Measurements from ENCODE around the gene CEPT1. TPM values are rescaled to one million over a fixed set of nuclear protein-coding genes. Genes with fewer than 3 reads are reported as not detected.

Gene CEPT1
- total and polyA plus RNA-seq, 7 donors = 6.7 to 13.7 (median 10.0) TPM

DNA sequence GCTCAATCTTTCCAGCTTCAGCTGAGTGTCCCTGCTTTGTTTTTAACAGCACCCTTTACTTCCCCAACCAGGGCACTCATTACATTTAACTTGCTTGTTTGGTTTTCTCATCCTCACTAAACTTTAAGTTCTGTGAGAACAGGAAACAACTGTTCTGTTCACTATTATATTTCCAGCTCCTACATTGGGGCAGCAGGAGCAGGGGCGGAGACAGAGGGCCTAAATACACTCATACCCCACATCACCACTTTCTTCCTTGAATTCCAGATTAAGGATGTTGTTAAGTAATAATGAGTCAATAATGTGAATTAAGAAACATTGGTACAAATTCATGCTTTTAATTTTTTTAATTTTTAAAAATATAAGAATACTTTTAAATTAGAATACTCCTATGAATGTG lies 6.2 kb upstream of the CEPT1 start:
- H3K4me3 ChIP-seq = no peak overlapping the region
- H3K9me3 ChIP-seq = no peaks in the 10 kb centered on the region
- peaks cover 6% of the 10 kb centered on the region for H3K4me1 ChIP-seq
- TF ChIP-seq, protein P1, sequence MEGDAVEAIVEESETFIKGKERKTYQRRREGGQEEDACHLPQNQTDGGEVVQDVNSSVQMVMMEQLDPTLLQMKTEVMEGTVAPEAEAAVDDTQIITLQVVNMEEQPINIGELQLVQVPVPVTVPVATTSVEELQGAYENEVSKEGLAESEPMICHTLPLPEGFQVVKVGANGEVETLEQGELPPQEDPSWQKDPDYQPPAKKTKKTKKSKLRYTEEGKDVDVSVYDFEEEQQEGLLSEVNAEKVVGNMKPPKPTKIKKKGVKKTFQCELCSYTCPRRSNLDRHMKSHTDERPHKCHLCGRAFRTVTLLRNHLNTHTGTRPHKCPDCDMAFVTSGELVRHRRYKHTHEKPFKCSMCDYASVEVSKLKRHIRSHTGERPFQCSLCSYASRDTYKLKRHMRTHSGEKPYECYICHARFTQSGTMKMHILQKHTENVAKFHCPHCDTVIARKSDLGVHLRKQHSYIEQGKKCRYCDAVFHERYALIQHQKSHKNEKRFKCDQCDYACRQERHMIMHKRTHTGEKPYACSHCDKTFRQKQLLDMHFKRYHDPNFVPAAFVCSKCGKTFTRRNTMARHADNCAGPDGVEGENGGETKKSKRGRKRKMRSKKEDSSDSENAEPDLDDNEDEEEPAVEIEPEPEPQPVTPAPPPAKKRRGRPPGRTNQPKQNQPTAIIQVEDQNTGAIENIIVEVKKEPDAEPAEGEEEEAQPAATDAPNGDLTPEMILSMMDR (IDR thresholded peaks at IDR 0.05) = no peak
- H3K27me3 ChIP-seq (ENCODE audit: insufficient read depth in 3 of 3, low read length in 2 of 3) = no peaks in the 10 kb centered on the region
- ATAC-seq (no peak), DNase-seq (no peak)
- WGBS, 3 donors = 94 to 97% (median 94%) methylated on average over 1 of the region's 1 CpG
- peaks cover 0 to 71% of the 10 kb centered on the region in 2 donors for H3K36me3 ChIP-seq (ENCODE audit: insufficient read depth in 1 of 2, low read depth in 1 of 2)
- H3K27ac ChIP-seq = no peak overlapping the region
- intact Hi-C loops (cut with DNase I) = no loop called here

DNA sequence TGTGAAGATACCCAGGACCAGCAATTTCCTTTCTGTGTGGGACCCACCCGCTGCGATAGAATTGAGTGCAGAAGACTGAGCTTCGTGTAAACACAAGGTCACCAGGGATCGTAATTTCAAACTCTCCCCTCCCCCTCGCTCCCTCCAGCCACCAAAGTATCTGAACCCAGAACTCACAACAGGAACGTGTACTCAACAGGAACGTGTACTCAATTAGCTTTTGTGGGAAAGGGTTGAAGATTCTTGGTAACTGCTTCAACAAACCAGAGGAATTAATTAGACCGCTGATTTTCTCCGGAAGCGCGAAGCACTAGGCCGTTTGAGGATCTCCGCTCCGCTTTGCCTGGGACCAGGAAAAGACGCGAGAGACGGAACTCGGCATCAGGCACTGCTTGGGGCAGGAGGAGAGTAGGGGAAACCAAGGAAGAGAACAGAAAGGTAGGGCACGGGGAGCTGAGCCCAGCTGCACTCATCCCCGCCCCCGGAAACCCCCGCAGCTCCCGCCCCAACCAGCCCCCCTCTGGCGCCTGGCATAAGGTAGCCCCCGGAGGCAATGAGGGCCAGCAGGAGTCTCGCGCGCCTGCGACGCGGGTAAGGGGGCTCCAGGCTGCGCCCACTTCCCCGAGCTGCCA lies 583 bp upstream of the CEPT1 start:
- TF ChIP-seq, protein P1 (IDR thresholded peaks at IDR 0.05) = no peak
- intact Hi-C loops (cut with DNase I) = no loop called here
- ATAC-seq (peak; percentile 53 to 60 (median 58)), DNase-seq (peak in 1 of 2 donors; percentile 14)
- Histone ChIP-seq H3K4me3 (peak overlapping the region; percentile 96), H3K9me3 (no peaks in the 10 kb centered on the region), H3K36me3 (ENCODE audit: insufficient read depth in 1 of 2, low read depth in 1 of 2) (peaks cover 0 to 36% of the 10 kb centered on the region in 2 donors), H3K27me3 (ENCODE audit: insufficient read depth in 3 of 3, low read length in 2 of 3) (no peaks in the 10 kb centered on the region), H3K27ac (peak overlapping the region; percentile 93), H3K4me1 (peaks cover 36% of the 10 kb centered on the region)
- WGBS, 3 donors = 0 to 1% (median 1%) methylated on average over 30 to 33 of the region's 33 CpGs

DNA sequence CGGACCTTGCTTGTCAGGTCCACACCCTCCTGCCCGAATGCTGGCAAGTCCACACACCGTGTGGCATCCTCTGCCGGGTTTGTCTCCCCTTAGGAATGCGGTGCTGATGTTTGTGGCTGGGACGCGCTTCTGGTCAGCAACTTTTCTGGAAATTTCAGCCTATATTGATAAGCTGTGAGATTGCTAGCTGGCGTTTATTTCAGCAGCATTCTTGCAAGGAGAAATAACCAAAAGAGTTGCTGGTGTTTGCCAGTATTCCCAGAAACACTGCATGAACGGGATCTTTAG lies 601 bp downstream of the CEPT1 start:
- ATAC-seq = peak; percentile 73 to 84 (median 77)
- no peak for DNase-seq
- Histone ChIP-seq H3K4me3 (peak overlapping the region; percentile 96), H3K4me1 (peaks cover 36% of the 10 kb centered on the region), H3K9me3 (no peaks in the 10 kb centered on the region), H3K27ac (peak overlapping the region; percentile 93), H3K27me3 (ENCODE audit: insufficient read depth in 3 of 3, low read length in 2 of 3) (no peaks in the 10 kb centered on the region), H3K36me3 (ENCODE audit: insufficient read depth in 1 of 2, low read depth in 1 of 2) (peaks cover 0 to 28% of the 10 kb centered on the region in 2 donors)
- TF ChIP-seq, protein P1 (IDR thresholded peaks at IDR 0.05) = no peak
- intact Hi-C loops (cut with DNase I) = loop anchor here (5.0 to 10.0 kb wide), 2 partner anchors 304 to 307 kb away; partner anchors contain the start of genes ATP5PB (in 2 of the 2) and WDR77 (in 2 of the 2)
- WGBS, 3 donors = 0 to 1% (median 0%) methylated on average over 9 of the region's 9 CpGs

DNA sequence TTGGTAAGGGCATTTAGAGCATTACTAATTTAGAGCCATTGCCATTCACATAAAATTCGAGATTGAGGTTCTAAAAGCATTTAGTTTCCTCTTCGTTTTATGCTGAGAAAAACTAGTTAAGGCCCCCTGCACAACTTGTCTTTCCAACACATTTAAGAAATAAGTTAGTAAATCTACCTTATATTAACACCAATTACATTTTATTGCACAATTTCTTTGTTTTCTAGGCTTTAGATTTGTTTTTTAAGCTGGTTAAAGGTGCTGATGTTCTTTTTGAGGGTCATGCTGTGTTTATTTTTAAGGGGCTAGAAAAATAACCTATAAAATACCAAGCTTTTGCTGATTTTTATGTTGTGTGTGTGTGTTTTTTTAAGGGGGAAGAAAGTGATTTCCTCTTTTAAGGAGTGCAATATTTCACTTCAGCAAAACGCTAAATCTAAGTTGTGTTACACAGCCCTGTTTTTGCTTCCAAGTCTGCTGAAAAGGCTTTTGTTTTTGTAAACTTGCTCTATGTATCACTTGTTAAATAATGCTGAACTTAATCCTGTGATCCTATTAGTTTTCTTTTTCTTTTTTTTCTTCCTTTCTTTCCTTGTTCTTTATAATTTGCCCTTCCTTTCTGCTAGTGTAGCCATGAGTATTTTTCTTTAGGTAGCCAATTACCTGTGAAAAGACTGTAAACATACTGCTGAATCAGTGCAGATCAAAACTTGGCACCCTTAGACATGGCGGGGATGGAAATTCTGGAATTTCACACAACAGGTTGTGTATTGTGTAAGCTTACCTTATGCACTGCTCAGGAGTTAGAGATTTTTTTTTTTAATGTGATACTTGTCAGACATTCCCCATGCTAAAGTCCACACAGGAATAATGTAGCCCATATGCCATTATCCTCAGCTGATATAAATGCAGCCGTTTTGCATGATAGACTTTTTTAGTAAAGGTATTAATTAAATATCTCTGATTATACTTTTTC lies 1.5 kb downstream of the CEPT1 start:
- ATAC-seq = no peak
- intact Hi-C loops (cut with DNase I) = loop anchor here (5.0 to 10.0 kb wide), 2 partner anchors 303 to 306 kb away; partner anchors contain the start of genes ATP5PB (in 2 of the 2) and WDR77 (in 2 of the 2)

More for the DNA sequence above, 1.5 kb downstream of the CEPT1 start:
- TF ChIP-seq, protein P1 (IDR thresholded peaks at IDR 0.05) = no peak
- DNase-seq = no peak
- Histone ChIP-seq H3K4me3 (peak overlapping the region; percentile 96), H3K27ac (no peak overlapping the region), H3K36me3 (ENCODE audit: insufficient read depth in 1 of 2, low read depth in 1 of 2) (peaks cover 0 to 19% of the 10 kb centered on the region in 2 donors), H3K4me1 (peaks cover 36% of the 10 kb centered on the region), H3K9me3 (no peaks in the 10 kb centered on the region), H3K27me3 (ENCODE audit: insufficient read depth in 3 of 3, low read length in 2 of 3) (no peaks in the 10 kb centered on the region)
- 33 to 50% (median 38%) methylated on average over 5 of the region's 5 CpGs for WGBS, 3 donors
